Esophagus squamous epithelium (tissue), 5 donors: Measurements from ENCODE around the gene KLHL40. TPM values are rescaled to one million over a fixed set of nuclear protein-coding genes. Genes with fewer than 3 reads are reported as not detected.

Experiments
- DNase-seq: peaks from one replicate; lab custom pipeline; 2025; lab: John Stamatoyannopoulos, UW
- H3K27ac ChIP-seq, 4 donors: fragments of 200-600 bp; sonication (generic); one replicate each; pipeline ENCODE4 v1.5.1; 2016 to 2019; ENCODE audit warnings: mild to moderate bottlenecking in 1 of 4
- H3K27me3 ChIP-seq, 4 donors: fragments of 200-600 bp; sonication (generic); 1 replicate in 3 of 4; 2 replicates in 1 of 4; pipeline versions ENCODE4 v1.5.1 to v1.6.0; 2017 to 2021; ENCODE audit warnings: antibody characterized with exemption in 1 of 4
- H3K36me3 ChIP-seq, 3 donors: fragments of 200-600 bp; sonication (generic); one replicate each; pipeline ENCODE4 v1.5.1; 2016 to 2019
- H3K4me1 ChIP-seq, 3 donors: fragments of 200-600 bp; sonication (generic); one replicate each; pipeline ENCODE4 v1.5.1; 2017 to 2019
- H3K4me3 ChIP-seq, 4 donors: fragments of 200-600 bp; sonication (generic); 1 replicate in 3 of 4; 2 replicates in 1 of 4; pipeline ENCODE4 v1.5.1; 2016 to 2019; ENCODE audit warnings: mild to moderate bottlenecking in 2 of 4, moderate library complexity in 1 of 4
- H3K9me3 ChIP-seq, 3 donors: fragments of 200-600 bp; sonication (generic); one replicate each; pipeline ENCODE4 v1.5.1; 2016 to 2019
- CTCF ChIP-seq, 6 experiments: fragments of 450-650 bp in 4 of 6; fragments of 200-600 bp in 2 of 6; sonication (generic) in 2 of 6; IDR thresholded peaks; one replicate each; pipeline ENCODE4 v1.5.1; 2016 to 2019; ENCODE audit warnings: antibody characterized with exemption in 6 of 6, mild to moderate bottlenecking in 4 of 6, moderate library complexity in 4 of 6
- POLR2A ChIP-seq, 4 donors: fragments of 450-650 bp; IDR thresholded peaks; one replicate each; pipeline ENCODE4 v1.6.1; 2017; ENCODE audit warnings: antibody characterized with exemption in 4 of 4, mild to moderate bottlenecking in 4 of 4, moderate library complexity in 3 of 4
- WGBS, 2 donors: methylation state at CpG; one replicate each; pipeline ENCODE4 v1.1.5; 2018; 5-methylcytosine and 5-hydroxymethylcytosine counted together
- intact Hi-C: fragments of 100-400 bp; cut with DNase I; formaldehyde crosslinking; loops from one replicate; pipeline ENCODE4 v1.15.0; 2022
- total RNA-seq, 4 donors: library from RNA; depleted of rRNA; stranded (reverse); fragments of >200 nt; gene quantifications; one replicate each; pipeline ENCODE4 v1.1.0, GENCODE V29; 2016
- donor health status: DM: yes; HTN: yes; CAD: no.

The KLHL40 gene
- total RNA-seq, 4 donors from 2014 or later, result not detected

- intact Hi-C loops, result no loop called here
Measured at GRCh38 chr3:42640771-42641370, 44.5 kb upstream of the KLHL40 start.

GRCh38 chr3:42647821-42648459 lies 37.4 kb upstream of the KLHL40 start:
- TF ChIP-seq POLR2A (IDR thresholded peaks at IDR 0.05) (no peak), CTCF (IDR thresholded peaks at IDR 0.05) (no peak)
- WGBS, 2 donors, result 75 to 77% methylated on average over 5 of the region's 5 CpGs
- no peak for DNase-seq
- no peaks in the 10 kb centered on the region for H3K27me3 ChIP-seq
- H3K36me3 ChIP-seq, result peaks cover 15 to 77% (median 28%) of the 10 kb centered on the region in 3 donors
- no peaks in the 10 kb centered on the region for H3K9me3 ChIP-seq
- intact Hi-C loops, result no loop called here
- H3K4me3 ChIP-seq, result no peak overlapping the region
- no peak overlapping the region for H3K27ac ChIP-seq
- peaks cover 13 to 29% (median 20%) of the 10 kb centered on the region in 3 donors for H3K4me1 ChIP-seq

More at GRCh38 chr3:42640771-42641370, 44.5 kb upstream of the KLHL40 start:
- Histone ChIP-seq H3K36me3 (peaks cover 41 to 100% (median 74%) of the 10 kb centered on the region in 3 donors), H3K27ac (peak overlapping the region in 1 of 4 donors; percentile 14), H3K27me3 (no peaks in the 10 kb centered on the region), H3K9me3 (no peaks in the 10 kb centered on the region), H3K4me3 (no peak overlapping the region), H3K4me1 (peaks cover 0 to 16% (median 0%) of the 10 kb centered on the region in 3 donors)
- TF ChIP-seq CTCF (IDR thresholded peaks at IDR 0.05) (no peak), POLR2A (IDR thresholded peaks at IDR 0.05) (no peak)
- DNase-seq, result no peak
- 54 to 71% methylated on average over 6 of the region's 6 CpGs for WGBS, 2 donors

GRCh38 chr3:42649006-42649405 lies 36.3 kb upstream of the KLHL40 start:
- peaks cover 23 to 40% (median 29%) of the 10 kb centered on the region in 3 donors for H3K4me1 ChIP-seq
- no peak for DNase-seq
- H3K27me3 ChIP-seq, result no peaks in the 10 kb centered on the region
- intact Hi-C loops, result no loop called here
- H3K27ac ChIP-seq, result no peak overlapping the region
- no peak overlapping the region for H3K4me3 ChIP-seq
- no peaks in the 10 kb centered on the region for H3K9me3 ChIP-seq
- WGBS, 2 donors, result 82 to 85% methylated on average over 2 of the region's 2 CpGs
- TF ChIP-seq CTCF (IDR thresholded peaks at IDR 0.05), result no peak
- TF ChIP-seq POLR2A (IDR thresholded peaks at IDR 0.05), result no peak
- H3K36me3 ChIP-seq, result peaks cover 7 to 66% (median 17%) of the 10 kb centered on the region in 3 donors

GRCh38 chr3:42649783-42650182 lies 35.6 kb upstream of the KLHL40 start:
- 63 to 82% methylated on average over 2 to 3 of the region's 4 CpGs for WGBS, 2 donors
- intact Hi-C loops, result no loop called here

More at GRCh38 chr3:42649783-42650182, 35.6 kb upstream of the KLHL40 start:
- Histone ChIP-seq H3K27me3 (no peaks in the 10 kb centered on the region), H3K4me3 (no peak overlapping the region), H3K36me3 (peaks cover 7 to 59% (median 9%) of the 10 kb centered on the region in 3 donors), H3K9me3 (no peaks in the 10 kb centered on the region), H3K4me1 (peaks cover 27 to 44% (median 29%) of the 10 kb centered on the region in 3 donors), H3K27ac (no peak overlapping the region)
- TF ChIP-seq POLR2A (IDR thresholded peaks at IDR 0.05), result no peak
- TF ChIP-seq CTCF (IDR thresholded peaks at IDR 0.05), result no peak
- no peak for DNase-seq
